Adipocyte (in vitro differentiated cells): ENCODE measurements around the gene VPS35L.

Source experiments
- DNase-seq: peaks from one replicate; pipeline ENCODE4 v3.0.0-alpha.2; 2015; ENCODE audit warnings: low read depth
- H3K27me3 ChIP-seq: replicated peaks from 2 replicates; pipeline ENCODE4 v1.7.0; 2013; ENCODE audit warnings: mild to moderate bottlenecking, low read length, moderate library complexity; ENCODE audit not compliant: control insufficient read depth, insufficient read depth
- H3K36me3 ChIP-seq: 2 replicates; pipeline ENCODE4 v1.7.0; 2013; ENCODE audit warnings: low read length, mild to moderate bottlenecking, moderate library complexity; ENCODE audit not compliant: control insufficient read depth, insufficient read depth, severe bottlenecking
- H3K4me1 ChIP-seq: 2 replicates; pipeline ENCODE4 v1.7.0; 2013; ENCODE audit warnings: mild to moderate bottlenecking, low read length, moderate library complexity; ENCODE audit not compliant: control insufficient read depth, insufficient read depth
- H3K4me3 ChIP-seq: 2 replicates; pipeline ENCODE4 v1.7.0; 2013; ENCODE audit warnings: mild to moderate bottlenecking, low read length, moderate library complexity
- H3K9ac ChIP-seq: 2 replicates; pipeline ENCODE4 v1.7.0; 2013; ENCODE audit warnings: mild to moderate bottlenecking, low read length, moderate library complexity
- H3K9me3 ChIP-seq: 2 replicates; pipeline ENCODE4 v1.7.0; 2013; ENCODE audit warnings: mild to moderate bottlenecking, low read length, moderate library complexity; ENCODE audit not compliant: control insufficient read depth

The VPS35L gene

DNA sequence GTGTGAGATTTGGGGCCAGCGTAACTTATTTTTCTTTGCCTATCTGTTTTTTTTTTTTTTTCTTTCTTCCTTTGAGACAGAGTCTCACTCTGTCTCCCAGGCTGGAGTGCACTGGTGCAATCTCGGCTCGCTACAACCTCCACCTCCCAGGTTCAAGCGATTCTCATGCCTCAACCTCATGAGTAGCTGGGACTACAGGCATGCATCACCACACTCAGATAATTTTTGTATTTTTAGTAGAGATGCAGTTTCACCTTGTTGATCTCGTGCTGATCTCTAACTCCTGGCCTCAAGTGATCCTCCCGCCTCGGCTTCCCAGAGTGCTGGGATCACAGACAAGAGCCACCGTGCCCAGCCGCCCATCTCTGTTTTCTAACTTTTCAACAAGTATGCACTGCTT, 63.4 kb downstream of the VPS35L start:
- Histone ChIP-seq H3K36me3 (peaks cover 43% of the 10 kb centered on the region), H3K9me3 (no peaks in the 10 kb centered on the region), H3K27me3 (no peaks in the 10 kb centered on the region), H3K4me3 (no peak overlapping the region), H3K4me1 (no peaks in the 10 kb centered on the region), H3K9ac (no peak overlapping the region)
- DNase-seq, result no peak

GRCh38 chr16:19621445-19621844, 65.9 kb downstream of the VPS35L start:
- H3K4me1 ChIP-seq, result no peaks in the 10 kb centered on the region
- H3K36me3 ChIP-seq, result peaks cover 46% of the 10 kb centered on the region
- no peaks in the 10 kb centered on the region for H3K9me3 ChIP-seq
- H3K4me3 ChIP-seq, result no peak overlapping the region
- H3K9ac ChIP-seq, result no peak overlapping the region
- no peak for DNase-seq
- H3K27me3 ChIP-seq, result no peaks in the 10 kb centered on the region

DNA sequence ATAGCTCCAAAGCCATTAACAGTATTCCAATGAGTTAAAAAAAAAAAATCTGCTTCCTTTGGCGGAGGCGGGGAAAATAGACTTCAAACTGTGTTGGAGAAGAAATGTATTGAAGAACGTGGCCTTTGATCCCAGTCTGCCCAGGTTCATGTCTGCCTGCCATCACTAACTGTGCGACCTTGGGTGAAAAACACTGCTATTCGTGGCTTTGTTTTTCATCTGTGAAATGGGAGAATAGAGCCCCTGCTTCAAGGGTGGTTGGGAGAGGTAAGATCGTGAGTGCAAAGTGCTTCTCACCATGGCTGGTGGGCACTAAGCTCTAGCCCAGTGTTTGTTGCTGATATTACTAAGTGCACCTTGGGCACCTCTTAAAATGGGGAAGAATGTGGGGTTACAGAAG, 69.5 kb downstream of the VPS35L start:
- no peak for DNase-seq
- Histone ChIP-seq H3K4me3 (no peak overlapping the region), H3K9ac (no peak overlapping the region), H3K9me3 (no peaks in the 10 kb centered on the region), H3K27me3 (no peaks in the 10 kb centered on the region), H3K4me1 (no peaks in the 10 kb centered on the region), H3K36me3 (peaks cover 41% of the 10 kb centered on the region)

- peaks cover 64% of the 10 kb centered on the region for H3K36me3 ChIP-seq
- peak; percentile 28 for DNase-seq
- no peaks in the 10 kb centered on the region for H3K27me3 ChIP-seq
- H3K4me3 ChIP-seq, result no peak overlapping the region
- H3K9me3 ChIP-seq, result no peaks in the 10 kb centered on the region
- H3K4me1 ChIP-seq, result peaks cover 11% of the 10 kb centered on the region
- H3K9ac ChIP-seq, result peak overlapping the region; percentile 4
These were observed 81.1 kb downstream of the VPS35L start for GRCh38 chr16:19636436-19637267.

DNA sequence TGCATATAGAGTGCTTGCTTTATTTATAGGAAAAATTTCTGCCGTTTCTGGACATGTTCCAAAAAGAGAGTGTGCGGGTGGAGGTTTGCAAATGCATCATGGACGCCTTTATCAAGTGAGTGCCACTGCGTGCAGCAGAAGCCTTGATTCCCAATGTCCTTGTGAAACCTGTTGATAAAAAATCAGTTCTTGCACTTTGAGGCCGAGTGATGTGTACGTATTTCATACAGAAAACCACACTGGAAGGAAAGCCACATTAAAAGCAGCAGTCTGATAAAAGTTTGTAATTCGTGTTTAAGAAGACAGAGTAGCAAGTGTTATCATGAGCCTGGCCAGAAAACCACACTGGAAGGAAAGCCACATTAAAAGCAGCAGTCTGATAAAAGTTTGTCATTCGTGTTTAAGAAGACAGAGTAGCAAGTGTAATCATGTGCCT, 84.5 kb downstream of the VPS35L start:
- no peak for DNase-seq
- no peaks in the 10 kb centered on the region for H3K27me3 ChIP-seq
- H3K36me3 ChIP-seq, result peaks cover 47% of the 10 kb centered on the region
- H3K9ac ChIP-seq, result no peak overlapping the region
- H3K4me1 ChIP-seq, result peaks cover 19% of the 10 kb centered on the region
- H3K4me3 ChIP-seq, result no peak overlapping the region
- no peaks in the 10 kb centered on the region for H3K9me3 ChIP-seq

DNA sequence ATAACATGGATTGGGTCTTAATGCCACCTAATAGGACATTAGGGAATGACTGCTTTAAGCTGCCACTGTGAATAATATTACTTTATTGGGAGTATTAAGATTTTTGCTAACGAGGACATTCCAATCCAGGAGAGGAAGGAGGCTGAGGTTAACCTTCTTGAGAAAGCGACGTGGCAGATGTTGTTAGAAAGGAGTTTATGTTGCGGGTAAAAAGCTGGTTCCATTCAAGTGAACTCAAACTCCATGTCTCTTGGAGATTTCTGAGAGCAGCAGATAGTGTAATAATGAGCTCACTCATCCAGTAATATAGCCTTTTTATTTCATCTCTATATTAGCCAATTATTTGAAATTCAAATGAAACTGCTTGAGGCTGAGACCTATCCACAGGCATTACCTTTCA, 87.0 kb downstream of the VPS35L start:
- H3K27me3 ChIP-seq, result no peaks in the 10 kb centered on the region
- peaks cover 39% of the 10 kb centered on the region for H3K36me3 ChIP-seq
- H3K9me3 ChIP-seq, result no peaks in the 10 kb centered on the region
- no peak overlapping the region for H3K9ac ChIP-seq
- no peak overlapping the region for H3K4me3 ChIP-seq
- no peak for DNase-seq
- H3K4me1 ChIP-seq, result peaks cover 8% of the 10 kb centered on the region

DNA sequence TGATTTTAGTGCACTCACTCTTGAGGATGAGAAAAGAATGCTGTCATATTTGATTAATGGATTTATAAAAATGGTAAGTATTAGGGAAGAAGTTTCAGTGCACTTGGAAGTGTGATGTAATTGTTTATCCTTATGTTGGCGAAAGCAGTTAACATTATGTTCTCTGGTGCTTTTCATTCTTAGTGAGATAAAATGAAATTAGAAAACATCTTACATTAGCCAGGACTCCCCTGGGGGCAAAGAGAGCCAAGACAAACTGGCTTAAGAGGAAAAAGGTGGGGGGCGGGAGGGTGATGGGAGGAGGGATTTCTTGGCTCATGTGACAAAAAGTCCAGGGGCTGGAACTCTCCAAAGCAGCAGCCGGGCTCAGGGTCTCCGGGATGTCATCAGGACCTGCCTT, 89.4 kb downstream of the VPS35L start:
- Histone ChIP-seq H3K4me1 (peaks cover 8% of the 10 kb centered on the region), H3K9ac (peak overlapping the region; percentile 14), H3K4me3 (peak overlapping the region; percentile 9), H3K36me3 (peaks cover 38% of the 10 kb centered on the region), H3K9me3 (no peaks in the 10 kb centered on the region), H3K27me3 (no peaks in the 10 kb centered on the region)
- peak; percentile 7 for DNase-seq

DNA sequence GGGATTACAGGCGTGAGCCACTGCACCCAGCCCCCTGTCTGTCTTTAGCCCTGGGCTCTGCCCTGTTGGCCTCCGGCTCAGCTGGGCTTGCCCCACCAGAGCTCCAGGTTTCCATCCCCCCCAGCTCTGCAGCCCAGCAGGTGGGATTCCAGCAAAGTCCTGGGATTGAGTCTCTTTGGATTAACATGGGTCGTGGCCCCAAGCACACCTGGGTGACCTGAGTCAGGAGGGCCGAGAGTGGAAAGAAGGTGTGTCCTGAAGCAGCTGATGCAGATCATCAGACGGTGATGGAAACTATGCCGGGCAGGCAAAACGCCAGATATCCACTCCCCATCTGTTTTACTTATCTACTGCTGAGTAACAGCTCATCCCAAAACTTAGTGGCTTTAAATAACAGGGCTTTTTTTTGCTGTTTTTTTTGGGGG, 90.1 kb downstream of the VPS35L start:
- peaks cover 8% of the 10 kb centered on the region for H3K4me1 ChIP-seq
- H3K9me3 ChIP-seq, result no peaks in the 10 kb centered on the region
- no peak for DNase-seq
- H3K4me3 ChIP-seq, result no peak overlapping the region
- no peaks in the 10 kb centered on the region for H3K27me3 ChIP-seq
- H3K9ac ChIP-seq, result no peak overlapping the region
- peaks cover 39% of the 10 kb centered on the region for H3K36me3 ChIP-seq

DNA sequence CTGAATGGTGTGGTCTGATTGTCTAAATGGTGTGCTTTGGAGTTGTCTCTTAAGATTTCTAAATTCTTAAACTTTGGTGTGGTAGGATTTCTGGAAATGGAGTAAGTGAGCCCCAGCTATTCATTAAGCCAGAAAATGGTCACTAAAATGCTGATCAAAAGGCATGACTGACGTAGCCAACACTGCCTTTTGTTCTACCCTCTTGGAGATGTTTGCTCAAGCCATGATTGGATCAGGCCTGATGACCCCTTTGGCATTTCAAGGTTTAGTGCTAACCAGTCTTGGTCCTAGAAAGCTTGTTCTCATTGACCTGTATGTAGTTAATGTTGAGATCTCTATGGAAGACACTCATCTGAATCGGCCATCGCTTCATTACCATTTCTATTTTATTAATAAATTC, 94.5 kb downstream of the VPS35L start:
- peaks cover 1% of the 10 kb centered on the region for H3K4me1 ChIP-seq
- no peaks in the 10 kb centered on the region for H3K9me3 ChIP-seq
- DNase-seq, result no peak
- no peak overlapping the region for H3K4me3 ChIP-seq
- peaks cover 65% of the 10 kb centered on the region for H3K36me3 ChIP-seq
- H3K9ac ChIP-seq, result no peak overlapping the region
- H3K27me3 ChIP-seq, result no peaks in the 10 kb centered on the region

- no peak for DNase-seq
- Histone ChIP-seq H3K36me3 (peaks cover 81% of the 10 kb centered on the region), H3K9me3 (no peaks in the 10 kb centered on the region), H3K4me1 (no peaks in the 10 kb centered on the region), H3K9ac (no peak overlapping the region), H3K27me3 (no peaks in the 10 kb centered on the region), H3K4me3 (no peak overlapping the region)
These were observed 98.6 kb downstream of the VPS35L start for GRCh38 chr16:19654147-19654546.

GRCh38 chr16:19655242-19655777, 99.8 kb downstream of the VPS35L start:
- Histone ChIP-seq H3K4me1 (no peaks in the 10 kb centered on the region), H3K27me3 (no peaks in the 10 kb centered on the region), H3K4me3 (no peak overlapping the region), H3K9me3 (no peaks in the 10 kb centered on the region), H3K9ac (no peak overlapping the region), H3K36me3 (peaks cover 73% of the 10 kb centered on the region)
- no peak for DNase-seq
